Calu3 (cell line): Measurements from ENCODE around the gene PIGU. TPM values are rescaled to one million over a fixed set of nuclear protein-coding genes. Genes with fewer than 3 reads are reported as not detected.
A peak's percentile ranks its signal among the peaks of the same experiment; 100 is the strongest.

Experiments
- BruUV-seq: library from RNA; stranded (reverse); fragments of 400-500 nt; replicated peaks from 2 replicates; lab custom pipeline; 2021; lab: Mats Ljungman, UMichigan
- CTCF ChIA-PET: fragments of 300-600 bp; sonication (Branson Sonifier 250); formaldehyde crosslinking; loops from one replicate; lab custom pipeline; 2022; ENCODE audit warnings: antibody characterized with exemption; lab: Charles Lee
- DNase-seq: peaks from one replicate; pipeline ENCODE4 v3.0.0; 2022
- H3K27ac Mint-ChIP-seq: one replicate; pipeline ENCODE4 v1.8.0; 2022; ENCODE audit warnings: mixed read lengths; ENCODE audit not compliant: unreplicated experiment
- H3K27me3 Mint-ChIP-seq: one replicate; pipeline ENCODE4 v1.8.0; 2022; ENCODE audit warnings: mixed read lengths; ENCODE audit not compliant: unreplicated experiment
- H3K36me3 Mint-ChIP-seq: one replicate; pipeline ENCODE4 v1.8.0; 2022; ENCODE audit warnings: mild to moderate bottlenecking, moderate library complexity, mixed read lengths; ENCODE audit not compliant: insufficient read depth, unreplicated experiment
- H3K4me1 Mint-ChIP-seq: one replicate; pipeline ENCODE4 v1.8.0; 2022; ENCODE audit warnings: mild to moderate bottlenecking, low read depth, mixed read lengths; ENCODE audit not compliant: unreplicated experiment
- H3K4me3 Mint-ChIP-seq: one replicate; pipeline ENCODE4 v1.8.0; 2022; ENCODE audit warnings: mild to moderate bottlenecking, low read depth, moderate library complexity, mixed read lengths; ENCODE audit not compliant: unreplicated experiment
- H3K9me3 Mint-ChIP-seq: one replicate; pipeline ENCODE4 v1.8.0; 2022; ENCODE audit warnings: low read depth, mixed read lengths; ENCODE audit not compliant: unreplicated experiment
- intact Hi-C: fragments of 100-400 bp; cut with micrococcal nuclease; formaldehyde crosslinking; loops from one replicate; pipeline ENCODE4 v1.10.0; 2022; ENCODE audit not compliant: unreplicated experiment
- total RNA-seq: library from RNA; stranded (reverse); gene quantifications from 2 replicates; pipeline ENCODE4 v1.2.3, GENCODE V29; 2022
- TF ChIP-seq, protein P1 (sequence below): fragments of 200-600 bp; IDR thresholded peaks from one replicate; pipeline ENCODE4 v1.8.0; 2022; ENCODE audit warnings: antibody characterized with exemption; ENCODE audit not compliant: unreplicated experiment

PIGU gene
- total RNA-seq, 1 experiment from 2014 or later, result 42.8 TPM

DNA sequence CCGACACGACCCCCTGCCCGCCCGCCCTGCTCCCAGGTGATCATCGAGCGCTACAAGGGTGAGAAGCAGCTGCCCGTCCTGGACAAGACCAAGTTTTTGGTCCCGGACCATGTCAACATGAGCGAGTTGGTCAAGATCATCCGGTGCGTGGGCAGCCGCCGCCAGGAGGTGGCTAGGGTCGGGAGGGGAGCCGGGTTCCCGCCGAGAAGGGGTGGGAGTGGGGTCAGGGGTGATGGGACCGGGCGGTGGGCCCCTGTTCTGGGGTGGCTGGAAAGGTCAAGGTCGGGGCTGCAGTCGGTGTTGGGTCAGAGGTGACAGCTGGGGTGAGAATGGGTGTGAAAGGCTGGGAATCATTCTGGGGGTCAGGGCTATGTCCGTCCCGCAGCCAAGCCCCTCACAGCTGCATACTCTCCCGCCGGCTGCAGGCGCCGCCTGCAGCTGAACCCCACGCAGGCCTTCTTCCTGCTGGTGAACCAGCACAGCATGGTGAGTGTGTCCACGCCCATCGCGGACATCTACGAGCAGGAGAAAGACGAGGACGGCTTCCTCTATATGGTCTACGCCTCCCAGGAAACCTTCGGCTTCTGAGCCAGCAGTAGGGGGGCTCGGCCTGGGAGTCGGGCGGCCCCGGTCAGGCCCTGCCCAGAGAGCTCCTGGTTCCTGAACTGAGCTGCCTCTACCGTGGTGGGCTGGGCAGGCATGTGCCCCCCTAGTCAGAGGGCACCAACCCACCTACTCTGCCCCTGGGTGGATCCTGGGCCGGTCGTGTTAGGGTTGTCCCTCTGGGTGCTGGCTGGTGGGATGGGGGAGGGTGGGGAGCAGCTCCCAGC, 117.4 kb downstream of the PIGU start:
- no peak overlapping the region for H3K27ac Mint-ChIP-seq
- CTCF ChIA-PET, result interaction anchor here (0.6 kb wide), 1 partner anchor 205 kb away, joined by 3 read pairs; no protein-coding TSS in a partner anchor
- no peaks in the 10 kb centered on the region for H3K27me3 Mint-ChIP-seq
- intact Hi-C loops, result no loop called here
- no peaks in the 10 kb centered on the region for H3K9me3 Mint-ChIP-seq
- BruUV-seq, result no TSS peak
- no peak for DNase-seq
- TF ChIP-seq, protein P1, sequence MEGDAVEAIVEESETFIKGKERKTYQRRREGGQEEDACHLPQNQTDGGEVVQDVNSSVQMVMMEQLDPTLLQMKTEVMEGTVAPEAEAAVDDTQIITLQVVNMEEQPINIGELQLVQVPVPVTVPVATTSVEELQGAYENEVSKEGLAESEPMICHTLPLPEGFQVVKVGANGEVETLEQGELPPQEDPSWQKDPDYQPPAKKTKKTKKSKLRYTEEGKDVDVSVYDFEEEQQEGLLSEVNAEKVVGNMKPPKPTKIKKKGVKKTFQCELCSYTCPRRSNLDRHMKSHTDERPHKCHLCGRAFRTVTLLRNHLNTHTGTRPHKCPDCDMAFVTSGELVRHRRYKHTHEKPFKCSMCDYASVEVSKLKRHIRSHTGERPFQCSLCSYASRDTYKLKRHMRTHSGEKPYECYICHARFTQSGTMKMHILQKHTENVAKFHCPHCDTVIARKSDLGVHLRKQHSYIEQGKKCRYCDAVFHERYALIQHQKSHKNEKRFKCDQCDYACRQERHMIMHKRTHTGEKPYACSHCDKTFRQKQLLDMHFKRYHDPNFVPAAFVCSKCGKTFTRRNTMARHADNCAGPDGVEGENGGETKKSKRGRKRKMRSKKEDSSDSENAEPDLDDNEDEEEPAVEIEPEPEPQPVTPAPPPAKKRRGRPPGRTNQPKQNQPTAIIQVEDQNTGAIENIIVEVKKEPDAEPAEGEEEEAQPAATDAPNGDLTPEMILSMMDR, result no peak
- peak overlapping the region; percentile 24 for H3K4me3 Mint-ChIP-seq
- peaks cover 19% of the 10 kb centered on the region for H3K36me3 Mint-ChIP-seq
- peaks cover 15% of the 10 kb centered on the region for H3K4me1 Mint-ChIP-seq

DNA sequence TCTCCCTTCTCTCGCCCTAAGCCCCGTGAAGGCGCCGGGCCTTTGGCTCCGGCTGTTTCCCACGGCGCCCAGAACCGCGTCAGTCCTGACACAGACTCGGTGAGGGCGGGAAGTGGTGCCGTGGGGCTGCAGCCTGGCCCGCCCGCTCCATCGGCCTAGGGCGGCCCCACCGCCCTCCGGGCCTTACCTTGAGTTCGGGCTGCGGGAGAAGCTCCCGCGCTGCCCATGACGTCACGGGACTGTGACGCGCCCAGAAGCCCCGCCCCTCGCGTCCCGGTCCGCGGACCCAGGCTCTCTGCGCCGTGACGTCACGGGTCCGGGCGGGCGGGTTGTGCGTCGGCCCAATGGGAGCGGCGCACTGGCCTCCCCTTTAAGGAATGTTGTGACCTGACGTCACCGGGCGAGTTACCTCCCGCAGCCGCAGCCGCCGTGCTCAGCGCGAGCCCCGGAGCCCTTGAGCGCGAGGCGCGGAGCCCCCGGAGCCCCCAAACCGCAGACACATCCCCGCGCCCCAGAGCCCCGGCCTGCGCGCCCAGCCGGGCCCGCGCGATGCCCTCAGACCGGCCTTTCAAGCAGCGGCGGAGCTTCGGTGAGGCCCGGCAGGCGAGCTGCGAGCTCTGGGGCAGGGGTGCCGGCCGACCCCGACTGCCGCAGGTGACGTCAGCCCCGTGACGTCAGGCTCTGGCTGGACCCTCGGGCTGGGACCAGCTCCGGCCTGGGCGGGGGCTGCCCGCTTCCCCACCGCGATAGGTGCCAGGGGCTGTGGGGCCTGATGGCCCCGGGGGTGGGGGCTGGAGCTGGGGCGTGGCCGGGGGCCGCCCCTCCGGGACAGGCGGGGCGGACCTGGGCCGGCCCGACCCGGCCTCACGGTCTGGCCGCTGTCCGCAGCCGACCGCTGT, 118.3 kb downstream of the PIGU start, which contains the start of gene MAP1LC3A:
Gene MAP1LC3A (plus strand): TSS at position 399 of the 899 bp plus-strand sequence. CDS start 151 bp downstream, at position 550.
- Mint-ChIP-seq H3K4me3 (peak within 1 kb of the TSS; percentile 62), H3K27ac (peak within 1 kb of the TSS; percentile 1), H3K27me3 (no peaks in the 10 kb centered on the region), H3K36me3 (peaks cover 19% of the 10 kb centered on the region), H3K4me1 (peaks cover 23% of the 10 kb centered on the region), H3K9me3 (no peaks in the 10 kb centered on the region)
- BruUV-seq, result no TSS peak
- TF ChIP-seq, protein P1, result no peak
- CTCF ChIA-PET, result interaction anchor here (0.6 kb wide), 2 partner anchors 34 to 959 kb away, joined by 4 read pairs; no protein-coding TSS in a partner anchor
- DNase-seq, result peak; percentile 85
- intact Hi-C loops, result no loop called here

DNA sequence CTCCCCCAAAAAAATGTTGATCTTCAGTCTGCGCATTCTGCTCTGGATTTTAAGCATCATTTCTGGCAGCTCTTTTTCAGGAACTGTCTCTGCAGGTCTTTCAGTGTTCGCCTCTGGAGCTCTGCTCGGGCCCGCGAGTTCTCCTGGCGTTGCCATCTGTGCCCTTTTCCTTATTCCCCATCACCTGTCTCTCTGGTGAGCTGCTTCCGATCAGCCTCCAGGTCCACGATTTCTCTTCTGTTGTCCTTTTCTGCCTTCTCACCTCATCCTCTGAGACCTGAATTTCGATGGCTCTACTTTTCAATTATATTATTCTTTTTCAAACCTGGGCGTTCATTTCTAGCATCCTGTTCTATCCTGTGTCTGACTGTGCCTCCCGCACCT, 119.0 kb downstream of the PIGU start:
- Mint-ChIP-seq H3K9me3 (no peaks in the 10 kb centered on the region), H3K27me3 (no peaks in the 10 kb centered on the region), H3K4me1 (peaks cover 25% of the 10 kb centered on the region), H3K27ac (peak overlapping the region; percentile 1), H3K36me3 (peaks cover 19% of the 10 kb centered on the region), H3K4me3 (peak overlapping the region; percentile 62)
- DNase-seq, result no peak
- TF ChIP-seq, protein P1, result no peak
- CTCF ChIA-PET, result interaction anchor here (0.6 kb wide), 1 partner anchor 33 kb away, joined by 4 read pairs; no protein-coding TSS in a partner anchor
- no TSS peak for BruUV-seq
- intact Hi-C loops, result no loop called here

DNA sequence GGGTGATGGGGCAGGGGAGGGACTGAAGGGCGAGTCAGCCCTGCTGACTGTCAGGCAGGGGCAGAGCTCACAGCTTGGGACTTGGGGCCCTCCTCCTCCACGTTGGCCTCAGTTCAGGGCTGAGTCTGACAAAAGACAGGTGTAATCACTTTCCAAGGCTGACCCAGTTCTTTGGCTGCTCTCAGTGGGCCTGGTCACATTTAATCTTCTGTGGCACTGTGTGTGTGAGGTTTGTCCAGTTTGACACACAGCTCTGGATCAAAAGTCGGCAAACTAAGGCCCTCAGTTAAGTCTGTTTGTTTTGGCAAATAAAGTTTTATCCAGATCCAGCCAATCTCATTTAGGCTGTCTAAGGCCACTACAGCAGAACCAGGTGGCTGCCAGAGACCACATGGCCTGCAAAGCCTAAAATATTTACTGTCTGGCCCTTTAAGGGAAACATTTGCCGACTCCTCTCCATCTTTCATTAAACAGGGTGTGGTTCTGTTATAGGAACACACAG, 123.5 kb downstream of the PIGU start:
- no peaks in the 10 kb centered on the region for H3K27me3 Mint-ChIP-seq
- CTCF ChIA-PET, result interaction anchor here (0.7 to 1.1 kb wide), 2 partner anchors 10 to 15 kb away, joined by 3 read pairs; no protein-coding TSS in a partner anchor
- no peaks in the 10 kb centered on the region for H3K9me3 Mint-ChIP-seq
- DNase-seq, result no peak
- peaks cover 24% of the 10 kb centered on the region for H3K4me1 Mint-ChIP-seq
- no TSS peak for BruUV-seq
- intact Hi-C loops, result no loop called here
- TF ChIP-seq, protein P1, result no peak
- H3K27ac Mint-ChIP-seq, result no peak overlapping the region
- H3K4me3 Mint-ChIP-seq, result no peak overlapping the region
- peaks cover 5% of the 10 kb centered on the region for H3K36me3 Mint-ChIP-seq
